PFSK-1 (cell line): Measurements from ENCODE around the gene RBP5.

Experiments used
- POLR2AphosphoS5 ChIP-seq: IDR thresholded peaks from 2 replicates; pipeline ENCODE4 v1.6.1; 2012; ENCODE audit warnings: low read depth, mild to moderate bottlenecking, control low read depth, low read length, moderate library complexity
- REST ChIP-seq, 2 experiments: IDR thresholded peaks; 2 replicates each; pipeline versions ENCODE4 v1.6.1 to v1.8.0; 2011 to 2012; ENCODE audit warnings: low read depth in 2 of 2, low read length in 2 of 2, control low read depth in 1 of 2, inconsistent platforms in 1 of 2, mild to moderate bottlenecking in 1 of 2, moderate library complexity in 1 of 2; ENCODE audit not compliant: insufficient read depth in 1 of 2

- no peak for TF ChIP-seq POLR2AphosphoS5
- TF ChIP-seq REST (IDR thresholded peaks at IDR 0.05; ENCODE audit: insufficient read depth in 1 of 2, low read depth in 2 of 2, low read length in 2 of 2): no peak
Measured at GRCh38 chr12:7150841-7151240, 22.2 kb upstream of the RBP5 start.
